HG03039 (cell line): Measurements from ENCODE around the gene DTNA.

ENCODE experiments used
- ATAC-seq: cut with Tn5 transposase; IDR thresholded peaks from one replicate; pipeline ENCODE4 v1.9.1; 2021; ENCODE audit warnings: mild to moderate bottlenecking, moderate library complexity; ENCODE audit not compliant: unreplicated experiment

Gene DTNA

DNA sequence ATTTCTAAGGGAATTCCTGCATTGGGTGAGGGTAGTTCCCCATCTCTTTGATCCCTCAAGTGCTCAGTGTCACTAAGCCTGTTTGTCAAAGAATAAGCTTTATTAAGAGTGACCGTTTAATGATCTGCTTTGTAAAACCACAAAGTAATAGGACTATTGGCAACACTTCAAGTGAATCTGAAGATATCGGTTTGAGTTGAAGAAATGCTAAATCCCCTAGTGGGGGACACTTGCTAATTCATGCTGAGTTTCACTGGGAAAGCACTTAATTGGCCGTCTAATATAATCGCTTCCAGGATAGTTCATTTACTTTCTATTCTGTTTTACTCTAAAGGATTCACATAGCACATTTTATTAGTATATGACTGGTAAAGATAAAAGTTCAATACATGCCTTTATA, 54.4 kb downstream of the DTNA start:
- no peak for ATAC-seq

DNA sequence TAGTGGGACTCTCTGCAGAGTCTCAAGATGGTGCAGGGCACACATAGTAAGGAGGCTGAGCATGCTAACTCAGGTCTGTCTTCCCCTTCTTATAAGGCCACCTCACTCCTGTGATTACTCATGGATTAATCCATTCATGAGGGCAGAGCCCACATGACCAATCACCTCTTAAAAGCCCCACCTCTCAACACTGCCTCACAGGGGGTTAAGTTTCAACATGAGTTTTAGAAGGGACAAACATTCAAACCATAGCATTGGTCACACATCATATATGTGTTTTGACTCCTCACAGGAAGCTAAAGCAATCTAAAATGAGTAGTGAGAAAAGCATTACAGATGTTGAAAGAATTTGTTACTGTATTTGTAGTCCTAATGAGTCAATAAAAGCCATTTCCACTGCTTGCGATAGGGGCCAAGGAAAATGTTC, 57.5 kb downstream of the DTNA start:
- ATAC-seq = no peak

DNA sequence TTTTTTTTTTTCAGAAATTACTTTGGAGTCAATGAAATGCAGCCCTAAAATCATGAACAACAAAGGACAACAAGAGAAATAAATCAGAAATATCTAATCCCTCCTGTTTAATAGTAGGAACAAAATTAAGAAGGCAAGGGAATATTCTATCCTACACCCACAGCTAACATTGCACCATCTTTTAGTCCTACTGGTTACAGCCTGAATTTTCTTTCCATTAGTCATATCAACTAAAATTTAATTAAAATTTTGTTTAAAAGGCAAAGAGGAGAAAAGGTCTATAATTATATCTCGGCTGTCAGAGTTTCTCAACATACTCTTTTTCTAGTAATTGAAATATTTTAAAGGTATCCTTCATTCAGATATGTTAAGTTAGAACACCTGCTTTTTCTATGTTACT, 61.9 kb downstream of the DTNA start:
- no peak for ATAC-seq

DNA sequence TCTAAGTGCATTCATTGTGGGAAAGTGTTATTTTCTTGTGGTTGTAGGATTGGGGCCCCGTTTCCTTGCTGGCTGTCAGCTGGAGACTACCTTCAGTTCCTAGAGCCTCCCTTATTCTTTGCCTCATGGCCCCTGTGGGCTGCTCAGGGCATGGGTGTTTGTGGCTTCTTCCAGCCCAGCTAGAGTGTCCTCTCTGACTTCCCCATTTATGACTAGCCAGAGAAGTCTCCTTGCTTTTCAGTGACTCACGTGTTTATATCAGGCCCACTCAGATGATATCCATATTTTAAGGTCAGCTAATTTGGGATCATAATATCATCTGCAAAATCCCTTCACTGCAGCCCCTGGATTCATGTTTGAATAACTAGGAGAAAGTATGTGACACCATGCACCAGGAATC, 62.8 kb downstream of the DTNA start:
- no peak for ATAC-seq

DNA sequence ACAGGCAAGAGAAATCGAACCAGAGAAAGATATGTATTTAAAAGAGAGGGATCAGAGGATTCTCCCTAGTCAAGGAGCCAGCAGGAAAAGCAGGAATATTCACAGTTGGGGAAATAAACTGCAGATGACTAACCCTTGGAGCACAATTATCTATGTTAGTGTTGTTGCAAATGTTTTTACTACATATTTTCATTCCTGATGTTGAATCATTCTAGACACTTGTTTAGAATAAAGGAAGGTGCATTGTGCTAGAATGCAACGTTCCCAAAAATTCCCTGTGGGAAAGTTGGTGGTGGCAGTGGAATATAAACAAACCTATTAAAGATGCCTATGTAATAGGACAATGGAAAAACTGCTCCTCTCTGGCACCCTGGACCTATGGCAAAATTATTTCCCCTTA, 63.3 kb downstream of the DTNA start:
- ATAC-seq = no peak

DNA sequence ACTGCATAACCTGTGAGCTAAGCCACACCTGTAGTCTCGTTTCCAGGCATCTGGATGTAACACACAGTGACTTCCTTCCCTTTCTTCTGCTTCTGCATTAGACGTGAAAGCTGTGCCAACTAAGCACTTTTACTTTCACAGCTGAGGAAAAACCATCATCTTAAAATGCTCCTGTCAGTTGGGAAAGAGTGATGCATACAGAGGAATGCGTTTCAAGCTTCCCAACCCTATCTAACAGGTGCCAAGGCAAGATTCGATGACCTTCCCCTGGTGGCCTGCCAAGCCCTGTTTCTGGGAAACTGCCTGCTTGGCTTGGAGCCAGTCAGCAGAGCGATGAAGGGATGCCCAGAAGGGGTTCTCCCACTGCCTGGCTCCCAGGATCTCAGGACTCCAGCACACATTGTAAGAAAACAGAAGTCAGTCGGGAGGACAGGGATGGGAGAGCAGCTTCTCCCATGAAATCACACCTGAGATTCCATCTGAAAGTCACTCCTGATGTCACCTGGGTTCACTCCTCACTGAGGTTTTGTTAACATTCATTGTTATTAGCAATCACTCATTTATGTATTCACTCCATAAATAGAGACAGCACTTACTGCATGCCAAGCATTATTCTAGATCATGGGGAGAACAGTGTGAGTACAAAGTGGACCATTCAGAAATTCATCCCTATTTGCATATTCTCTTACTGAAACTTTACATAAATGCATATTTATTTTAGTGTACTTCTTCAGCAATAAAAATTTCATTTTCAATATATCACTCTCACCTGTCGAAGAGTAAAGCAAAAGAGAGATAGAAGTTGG, 64.1 kb downstream of the DTNA start:
- no peak for ATAC-seq

DNA sequence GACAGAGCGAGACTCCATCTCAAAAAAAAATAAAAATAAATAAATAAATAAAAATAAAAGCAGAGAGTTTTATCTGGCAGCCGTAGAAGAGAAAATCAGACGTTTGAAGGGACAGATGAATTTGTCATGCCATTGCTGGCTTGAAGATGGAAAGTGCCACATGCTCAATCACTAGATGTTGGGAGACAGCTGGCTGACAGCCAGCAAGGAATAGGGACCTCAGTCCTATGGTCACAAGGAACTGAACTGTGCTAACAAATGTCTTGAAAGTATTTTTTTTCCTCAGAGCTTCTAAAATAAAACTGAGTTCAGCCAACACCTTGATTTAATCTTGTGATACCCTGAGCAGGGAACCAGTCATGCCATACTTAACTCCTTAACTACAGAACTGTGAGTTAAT, 65.4 kb downstream of the DTNA start:
- no peak for ATAC-seq

DNA sequence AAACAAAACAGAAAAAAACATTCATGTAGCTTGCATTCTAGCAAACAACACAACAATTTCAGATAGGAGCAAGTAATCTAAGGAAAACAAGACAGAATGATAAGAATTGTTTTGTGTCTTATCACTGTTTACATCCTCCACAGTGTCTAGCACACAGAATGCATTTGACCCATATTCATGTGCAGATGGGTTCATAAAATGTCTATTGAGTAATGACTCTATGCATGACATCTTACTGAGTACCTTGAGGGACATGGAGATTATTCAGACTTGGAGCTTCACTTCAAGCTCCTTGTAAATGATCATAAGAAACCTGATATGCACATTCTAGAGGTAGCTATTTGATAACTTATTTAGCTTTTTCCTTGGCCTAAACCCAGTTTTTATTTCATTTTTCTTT, 69.0 kb downstream of the DTNA start:
- no peak for ATAC-seq

DNA sequence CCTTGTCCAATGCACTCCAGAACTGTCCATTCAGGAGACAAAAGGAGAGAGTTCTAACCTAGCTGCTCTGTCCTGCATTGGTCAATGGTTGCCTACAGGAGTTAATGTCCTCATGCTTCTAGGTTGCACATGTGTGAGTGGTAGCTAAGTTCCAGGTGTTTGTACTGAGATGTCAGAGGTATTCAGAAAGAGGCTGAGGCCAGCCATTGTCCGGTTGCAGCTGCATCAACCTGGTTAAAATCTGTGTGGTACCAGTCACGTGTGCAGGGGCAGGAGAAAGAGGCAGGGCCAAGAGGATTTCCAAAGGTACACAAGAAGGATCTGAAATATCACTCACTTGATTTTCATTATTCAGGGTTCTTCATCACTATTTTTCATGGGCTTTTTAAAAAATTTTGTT, 70.8 kb downstream of the DTNA start:
- ATAC-seq = no peak

DNA sequence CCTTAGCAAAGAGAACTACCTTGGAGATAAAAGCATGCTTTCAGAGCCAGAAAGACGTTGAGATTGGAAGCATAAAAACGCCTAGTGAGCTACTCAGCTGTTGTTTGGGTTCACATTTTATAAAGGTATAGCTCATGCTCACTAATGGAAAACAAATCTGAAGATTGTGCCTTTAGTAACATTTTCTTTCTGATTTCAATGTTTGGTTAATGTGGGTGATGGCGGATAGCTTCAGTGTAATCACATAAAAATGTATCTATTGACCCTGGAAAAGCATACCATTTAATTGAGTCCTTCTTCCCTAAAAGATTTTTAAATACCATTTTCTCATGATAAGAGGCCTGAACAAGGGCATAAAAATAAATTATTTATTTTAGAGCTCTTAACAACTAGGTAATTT, 73.4 kb downstream of the DTNA start:
- no peak for ATAC-seq

DNA sequence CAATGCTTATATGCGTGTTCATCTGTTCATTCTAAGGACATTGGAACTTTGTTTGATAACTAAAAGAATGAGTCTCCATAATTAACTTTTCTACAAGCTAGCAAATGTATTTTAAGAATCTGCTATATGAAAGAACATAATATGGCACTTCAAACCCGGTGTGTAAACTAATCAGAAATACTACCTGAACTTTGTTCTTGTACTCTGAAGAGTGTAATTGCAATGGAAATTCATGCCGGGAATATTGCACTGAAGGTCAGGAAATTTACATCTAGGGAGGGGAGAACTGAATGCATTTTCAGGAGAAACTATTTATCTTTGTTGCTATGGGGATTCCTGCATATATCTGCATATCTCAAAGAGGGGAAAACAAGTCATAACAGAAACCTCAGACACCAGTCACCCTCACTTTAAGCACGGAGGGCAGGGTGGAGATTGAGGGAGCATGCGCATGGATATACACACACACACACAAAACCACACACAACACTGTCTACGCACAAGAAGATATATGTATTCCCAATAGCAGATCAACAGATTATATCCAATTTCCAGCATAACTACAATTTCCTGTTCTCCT, 76.2 kb downstream of the DTNA start:
- ATAC-seq = no peak

DNA sequence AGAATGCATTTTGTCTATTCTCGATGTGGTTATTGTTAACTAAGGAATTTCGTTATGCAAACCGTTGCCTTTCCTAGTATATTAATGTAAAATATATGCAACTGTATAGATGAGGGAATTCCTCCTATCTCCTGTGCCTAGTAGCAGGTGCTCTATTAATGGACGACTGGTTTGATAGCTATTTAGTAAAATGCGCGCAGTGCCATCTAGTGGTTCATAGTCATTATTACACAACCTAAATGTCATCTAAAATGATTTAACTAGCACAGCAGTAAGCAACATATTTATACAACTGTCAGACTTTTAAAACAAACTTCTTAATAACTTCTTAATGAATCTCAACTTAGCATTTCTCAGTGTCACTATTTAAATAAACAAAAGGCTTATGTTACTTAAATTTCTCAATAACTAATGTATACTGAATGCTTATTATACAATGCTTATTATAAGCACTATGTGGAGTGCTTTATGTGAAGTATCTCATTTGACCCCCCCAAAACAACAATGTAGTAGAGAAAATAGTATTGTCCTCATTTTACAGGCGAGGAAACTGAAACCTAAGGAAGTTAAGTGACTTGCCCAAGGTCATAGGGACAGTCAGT, 77.9 kb downstream of the DTNA start:
- ATAC-seq = no peak

DNA sequence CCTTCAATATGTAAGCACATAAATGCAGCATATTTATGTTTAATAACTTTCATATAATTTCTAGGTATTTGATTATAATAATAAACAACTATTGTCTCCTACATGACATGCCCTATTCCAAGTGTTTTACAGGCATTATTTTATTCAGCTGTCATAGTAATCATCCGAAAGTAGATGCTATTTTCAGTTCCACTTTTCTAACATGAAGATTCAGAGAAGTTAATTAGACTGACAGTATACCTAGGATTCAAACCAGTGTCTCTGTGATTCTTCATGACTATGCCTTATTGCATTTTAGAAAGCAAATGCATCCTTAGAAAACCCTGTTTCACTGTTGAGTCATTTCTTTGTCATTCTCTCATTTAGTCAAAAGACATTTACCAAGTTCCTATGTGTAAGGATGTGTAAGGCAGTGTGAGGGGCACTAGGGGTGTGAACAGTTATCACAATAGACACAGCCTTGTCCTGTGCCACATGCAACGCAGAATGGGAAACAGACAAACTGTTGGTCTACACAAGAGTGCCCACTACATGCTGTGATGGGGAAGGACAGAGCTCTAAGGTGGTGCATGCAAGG, 79.8 kb downstream of the DTNA start:
- ATAC-seq = no peak

DNA sequence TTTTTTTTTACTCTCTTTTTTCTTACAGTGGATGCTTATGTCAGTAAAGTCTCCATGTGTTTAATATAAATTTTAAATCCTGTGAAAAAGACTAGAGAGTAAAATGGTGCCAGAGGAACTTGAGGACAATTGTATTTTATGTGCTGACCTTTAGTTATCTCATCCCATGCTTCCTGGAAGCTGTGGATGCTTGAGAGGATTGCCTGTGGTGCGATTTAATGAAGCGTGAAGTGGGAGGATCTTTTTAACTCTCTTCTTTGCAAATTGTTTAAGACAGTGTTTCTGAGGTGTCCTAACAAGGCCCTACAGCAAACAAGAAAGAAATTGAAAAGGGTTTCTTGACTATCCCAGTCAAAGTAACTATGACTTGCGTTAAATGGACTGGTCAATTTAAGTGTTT, 84.2 kb downstream of the DTNA start:
- ATAC-seq = no peak

DNA sequence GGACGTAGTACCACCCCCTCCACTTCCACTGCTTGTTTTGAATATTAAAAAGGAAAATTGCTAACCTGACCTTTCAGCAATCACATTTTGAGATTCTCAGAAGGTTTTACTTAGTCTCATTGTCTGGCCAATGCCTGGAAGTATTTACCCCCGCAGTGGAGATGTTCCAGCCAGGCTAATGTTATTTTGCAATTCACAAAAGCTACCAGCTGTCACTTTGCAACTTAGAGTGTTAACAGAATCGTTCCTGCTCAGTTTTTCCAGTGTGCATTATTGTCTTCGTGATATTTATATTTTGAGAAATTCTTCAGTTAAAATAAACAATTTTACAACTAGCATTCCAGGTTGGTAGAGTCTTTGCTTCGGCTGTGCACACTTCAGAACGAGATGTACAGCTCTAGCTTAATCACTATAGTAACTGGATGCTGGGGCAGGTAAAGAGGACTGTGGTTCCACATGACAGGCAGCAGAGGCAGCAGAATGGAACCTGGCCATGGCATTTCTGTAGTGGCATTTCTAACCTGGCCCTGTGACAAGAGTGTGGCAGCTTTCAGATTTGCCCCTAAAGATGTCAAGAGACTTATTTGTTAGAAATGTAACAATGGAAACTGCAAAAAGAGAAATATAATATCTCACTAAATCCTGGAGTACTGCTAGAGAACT, 85.1 kb downstream of the DTNA start:
- no peak for ATAC-seq

DNA sequence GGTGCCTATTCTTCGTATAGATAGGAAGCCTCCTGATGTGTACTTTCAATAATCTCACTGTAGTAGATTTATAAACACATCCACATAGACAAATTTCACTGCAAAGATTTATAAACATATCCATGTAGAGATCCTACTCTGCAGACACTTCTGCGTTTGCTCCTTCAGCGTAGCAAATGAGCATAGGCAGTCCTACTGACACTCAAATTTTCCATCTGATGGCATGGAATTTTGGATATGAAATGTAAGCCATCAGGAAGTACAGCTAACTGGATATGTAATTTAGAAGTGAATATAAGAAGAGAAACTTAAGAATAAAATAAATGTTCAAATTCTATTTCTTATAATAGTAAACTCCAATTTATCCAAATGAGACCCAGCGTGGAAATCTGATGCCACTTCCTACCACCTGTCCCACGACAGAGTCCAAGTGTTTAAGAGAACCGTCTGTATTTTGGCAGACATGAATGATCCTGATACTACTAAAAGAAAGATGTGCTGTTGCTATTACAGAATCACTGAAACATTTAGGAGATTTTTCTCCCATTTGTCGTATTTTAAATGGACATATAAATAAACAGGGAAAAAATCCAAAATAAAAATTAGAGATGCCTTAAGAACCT, 86.0 kb downstream of the DTNA start:
- ATAC-seq = no peak

DNA sequence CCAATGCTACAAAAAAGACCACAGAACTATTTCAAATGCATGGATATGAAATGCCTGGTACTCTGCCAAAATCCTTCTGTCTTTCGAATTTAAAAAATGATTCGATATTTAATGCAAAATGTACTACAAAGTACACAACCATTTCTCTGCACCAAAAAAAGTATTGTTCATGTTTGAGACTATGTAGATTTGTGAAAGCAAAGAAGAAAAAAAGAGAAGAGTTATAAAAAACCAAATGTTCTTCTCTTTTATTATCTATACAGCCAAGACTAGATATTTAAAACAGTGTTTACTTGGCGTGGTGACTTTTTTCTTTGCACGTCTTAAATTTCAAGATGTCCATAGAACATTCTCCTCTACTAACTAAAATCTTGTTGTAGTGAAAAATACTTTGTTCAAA, 89.2 kb downstream of the DTNA start:
- no peak for ATAC-seq

DNA sequence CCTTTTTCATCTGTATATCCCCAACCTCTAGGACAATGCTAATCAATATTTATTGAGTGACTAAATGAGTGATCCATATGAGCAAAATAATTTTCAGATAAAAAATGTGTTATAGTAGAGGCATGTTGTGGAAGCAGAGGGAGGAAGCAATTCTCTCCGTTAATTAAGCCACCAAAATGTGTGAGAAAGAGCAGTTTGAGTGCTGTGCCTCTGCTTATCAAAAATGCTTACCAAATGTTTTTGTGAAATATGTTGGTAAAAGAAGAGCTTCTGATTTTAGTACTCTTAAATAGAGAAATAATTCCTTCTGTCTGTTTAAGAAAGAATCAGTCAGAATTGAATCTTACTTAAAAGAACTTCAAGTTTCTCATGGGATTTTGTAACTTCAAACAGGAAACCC, 90.3 kb downstream of the DTNA start:
- no peak for ATAC-seq

DNA sequence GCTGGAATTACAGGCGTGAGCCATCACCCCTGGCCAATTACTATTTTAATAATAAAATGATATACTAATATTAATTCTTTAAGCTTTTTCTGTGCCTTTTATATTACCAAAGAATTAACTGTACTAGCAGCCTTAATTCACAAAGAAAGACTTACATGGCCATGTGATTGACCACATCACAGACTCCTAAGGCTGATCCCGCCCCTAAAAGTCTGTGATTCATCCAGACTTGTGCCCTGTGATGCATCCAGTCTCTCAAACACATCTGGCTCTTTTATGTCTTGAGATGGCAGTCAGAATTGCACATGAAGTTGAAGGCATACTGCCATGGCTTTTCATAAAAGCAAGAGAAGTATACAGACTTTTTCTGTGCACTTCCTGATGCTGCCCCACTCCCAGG, 91.7 kb downstream of the DTNA start:
- no peak for ATAC-seq

DNA sequence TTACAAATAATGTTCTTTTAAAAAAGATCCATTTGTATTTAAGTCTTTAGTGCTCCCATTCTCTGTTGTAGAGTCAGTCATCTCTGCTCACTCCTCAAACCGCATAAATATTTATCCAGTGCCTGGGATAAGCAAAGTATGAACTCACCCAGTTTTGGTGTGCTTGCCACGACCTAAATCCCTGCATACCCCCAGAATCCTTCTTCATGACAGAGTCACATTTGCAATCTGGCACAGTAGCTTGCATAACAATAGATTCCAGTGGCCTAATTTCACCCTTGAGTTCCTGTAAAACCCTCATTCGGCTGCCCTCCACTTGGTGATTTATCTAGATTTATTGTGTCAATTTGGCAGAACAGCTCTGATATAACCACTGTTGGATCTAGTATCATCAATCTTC, 92.9 kb downstream of the DTNA start:
- ATAC-seq = no peak

DNA sequence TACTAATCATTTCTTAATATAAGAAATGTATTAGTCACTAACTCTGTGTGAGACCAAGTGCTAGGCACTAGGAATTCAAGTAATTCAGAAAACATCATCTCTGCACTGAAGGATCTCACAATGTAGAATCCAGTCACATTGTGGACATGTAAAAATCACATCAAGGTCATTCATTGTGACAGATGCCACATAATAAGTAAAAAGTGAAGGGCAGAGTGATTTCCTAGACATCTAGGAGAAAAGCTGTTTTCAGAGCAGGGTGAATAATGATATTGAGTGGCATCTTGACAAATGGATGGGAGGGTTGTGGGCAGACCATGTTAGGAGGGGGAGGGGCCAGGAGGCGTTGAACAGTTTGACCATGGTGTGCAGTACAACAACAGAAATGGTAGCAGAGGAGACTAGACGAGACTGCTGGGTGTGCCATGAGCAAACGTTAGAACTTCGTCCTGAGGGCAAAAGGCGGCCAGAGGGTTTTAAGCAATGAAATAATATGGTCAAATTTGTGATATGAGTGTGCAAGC, 93.8 kb downstream of the DTNA start:
- no peak for ATAC-seq
